ENCODE measurements around the gene FUT1.

GRCh38 chr19:48718711-48719231 lies 33.7 kb downstream of the FUT1 start:
- TF ChIP-seq PAX5 (IDR thresholded peaks at IDR 0.05; ENCODE audit: insufficient read depth, low read length, severe bottlenecking) (no peak), POLR2AphosphoS5 (IDR thresholded peaks at IDR 0.05; ENCODE audit: low read depth, low read length) (no peak), POLR2A (IDR thresholded peaks at IDR 0.05; ENCODE audit: low read depth, low read length) (no peak), TAF1 (IDR thresholded peaks at IDR 0.05; ENCODE audit: low read depth, low read length) (no peak), SPI1 (IDR thresholded peaks at IDR 0.05; ENCODE audit: low read depth, low read length) (no peak), POU2F2 (IDR thresholded peaks at IDR 0.05; ENCODE audit: low read depth, low read length) (no peak)

All from GM12891 (cell line).